Mammary epithelial cell (primary cell): ENCODE measurements around the gene TAS2R19.

Experiments
- EZH2 ChIP-seq: IDR thresholded peaks from 2 replicates; pipeline ENCODE4 v1.6.1; 2012; ENCODE audit warnings: low read length, inconsistent platforms, borderline replicate concordance
- TF ChIP-seq, protein P1 (sequence below), 2 donors: IDR thresholded peaks in 1 of 2; conservative IDR thresholded peaks in 1 of 2; 2 replicates each; pipeline ENCODE4 v1.5.1; 2011 to 2012; ENCODE audit warnings: inconsistent platforms in 2 of 2, low read length in 2 of 2, mild to moderate bottlenecking in 2 of 2, control low read depth in 1 of 2, low read depth in 1 of 2; ENCODE audit not compliant: insufficient read depth in 1 of 2; ENCODE audit errors: extremely low read depth in 1 of 2

DNA sequence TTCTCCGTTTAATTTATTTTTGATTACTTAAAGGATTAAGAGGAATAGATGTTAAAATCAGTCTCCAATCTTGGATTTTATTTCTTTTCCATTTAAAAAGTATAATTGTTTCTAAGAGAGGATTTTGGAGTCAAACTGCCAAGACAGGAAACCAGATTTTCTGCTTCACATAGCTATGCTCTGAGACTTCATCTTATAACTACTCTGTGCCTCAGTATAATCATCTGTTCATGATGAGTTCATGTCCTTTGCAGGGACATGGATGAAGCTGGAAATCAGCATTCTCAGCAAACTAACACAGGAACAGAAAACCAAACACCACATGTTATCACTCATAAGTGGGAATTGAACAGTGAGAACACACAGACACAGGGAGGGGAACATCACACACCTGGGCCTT is 17.7 kb upstream of the TAS2R19 start:
- TF ChIP-seq, protein P1, sequence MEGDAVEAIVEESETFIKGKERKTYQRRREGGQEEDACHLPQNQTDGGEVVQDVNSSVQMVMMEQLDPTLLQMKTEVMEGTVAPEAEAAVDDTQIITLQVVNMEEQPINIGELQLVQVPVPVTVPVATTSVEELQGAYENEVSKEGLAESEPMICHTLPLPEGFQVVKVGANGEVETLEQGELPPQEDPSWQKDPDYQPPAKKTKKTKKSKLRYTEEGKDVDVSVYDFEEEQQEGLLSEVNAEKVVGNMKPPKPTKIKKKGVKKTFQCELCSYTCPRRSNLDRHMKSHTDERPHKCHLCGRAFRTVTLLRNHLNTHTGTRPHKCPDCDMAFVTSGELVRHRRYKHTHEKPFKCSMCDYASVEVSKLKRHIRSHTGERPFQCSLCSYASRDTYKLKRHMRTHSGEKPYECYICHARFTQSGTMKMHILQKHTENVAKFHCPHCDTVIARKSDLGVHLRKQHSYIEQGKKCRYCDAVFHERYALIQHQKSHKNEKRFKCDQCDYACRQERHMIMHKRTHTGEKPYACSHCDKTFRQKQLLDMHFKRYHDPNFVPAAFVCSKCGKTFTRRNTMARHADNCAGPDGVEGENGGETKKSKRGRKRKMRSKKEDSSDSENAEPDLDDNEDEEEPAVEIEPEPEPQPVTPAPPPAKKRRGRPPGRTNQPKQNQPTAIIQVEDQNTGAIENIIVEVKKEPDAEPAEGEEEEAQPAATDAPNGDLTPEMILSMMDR (conservative IDR thresholded peaks at IDR 0.05 in 1 of 2, IDR thresholded peaks at IDR 0.05 in 1 of 2; ENCODE audit: extremely low read depth in 1 of 2, insufficient read depth in 1 of 2, low read depth in 1 of 2, low read length in 2 of 2), result no peak
- no peak for TF ChIP-seq EZH2
